Measurements from ENCODE around the gene SLC39A11. TPM values are rescaled to one million over a fixed set of nuclear protein-coding genes. Genes with fewer than 3 reads are reported as not detected.

The SLC39A11 gene
- total and polyA plus RNA-seq, 2 of the 13 experiments (the other 11 are each of a cell fraction or from before 2014, with no cell fraction given): 17.2 to 31.5 TPM

- TF ChIP-seq ZNF792 (CRISPR knock-in tag; IDR thresholded peaks at IDR 0.05): 0 out of 2 replicates have a peak, but pooled peaks have one; percentile 41
- no peak for TF ChIP-seq MAZ (IDR thresholded peaks at IDR 0.05; ENCODE audit: borderline replicate concordance, low read depth, low read length)
- TF ChIP-seq MAZ (CRISPR knock-in tag; IDR thresholded peaks at IDR 0.05; ENCODE audit: low read depth): 0 out of 2 replicates have a peak, but pooled peaks have one; percentile 30
- no peak for TF ChIP-seq ZNF589 (CRISPR knock-in tag; conservative IDR thresholded peaks at IDR 0.05)
- peak; percentile 52 for TF ChIP-seq CEBPG (CRISPR knock-in tag; IDR thresholded peaks at IDR 0.05)
- no peak for TF ChIP-seq ELF4 (CRISPR knock-in tag; IDR thresholded peaks at IDR 0.05; ENCODE audit: borderline replicate concordance)
- TF ChIP-seq POGK (CRISPR knock-in tag; conservative IDR thresholded peaks at IDR 0.05): 0 out of 2 replicates have a peak, but pooled peaks have one; percentile 30
- TF ChIP-seq MXI1 (IDR thresholded peaks at IDR 0.05; ENCODE audit: borderline replicate concordance, low read depth, low read length): 0 out of 3 replicates have a peak, but pooled peaks have one; percentile 36
- TF ChIP-seq ZKSCAN8 (CRISPR knock-in tag; IDR thresholded peaks at IDR 0.05; ENCODE audit: borderline replicate concordance): no peak
- no peak for TF ChIP-seq HBP1 (CRISPR knock-in tag; IDR thresholded peaks at IDR 0.05; ENCODE audit: low read depth)
- no peak for TF ChIP-seq GABPB1 (CRISPR knock-in tag; IDR thresholded peaks at IDR 0.05)
- TF ChIP-seq ZNF737 (CRISPR knock-in tag; IDR thresholded peaks at IDR 0.05; ENCODE audit: borderline replicate concordance): no peak
- TF ChIP-seq SP5 (CRISPR knock-in tag; IDR thresholded peaks at IDR 0.05; ENCODE audit: borderline replicate concordance, low read depth): no peak
- TF ChIP-seq SP4 (CRISPR knock-in tag; IDR thresholded peaks at IDR 0.05): no peak
- TF ChIP-seq ATF6 (CRISPR knock-in tag; conservative IDR thresholded peaks at IDR 0.05): no peak
- no peak for TF ChIP-seq ARID2 (CRISPR knock-in tag; IDR thresholded peaks at IDR 0.05; ENCODE audit: borderline replicate concordance)
- TF ChIP-seq E2F1 (CRISPR knock-in tag; IDR thresholded peaks at IDR 0.05): no peak
- TF ChIP-seq ELF3 (CRISPR knock-in tag; IDR thresholded peaks at IDR 0.05): 0 out of 2 replicates have a peak, but pooled peaks have one; percentile 17
- no peak for TF ChIP-seq NCOA1 (CRISPR knock-in tag; IDR thresholded peaks at IDR 0.05)
- no peak for TF ChIP-seq ZNF234 (CRISPR knock-in tag; conservative IDR thresholded peaks at IDR 0.05)
- TF ChIP-seq SMAD3 (CRISPR knock-in tag; IDR thresholded peaks at IDR 0.05): peak; percentile 72; the same call in 1 of the 2 replicates
- TF ChIP-seq ZBTB7B (CRISPR knock-in tag; IDR thresholded peaks at IDR 0.05): no peak
- no peak for TF ChIP-seq ZNF619 (CRISPR knock-in tag; IDR thresholded peaks at IDR 0.05)
- 0 out of 2 replicates have a peak, but pooled peaks have one; percentile 24 for TF ChIP-seq ZNF354B (CRISPR knock-in tag; IDR thresholded peaks at IDR 0.05)
- no peak for TF ChIP-seq CENPT (CRISPR knock-in tag; IDR thresholded peaks at IDR 0.05; ENCODE audit: low read depth)
These were observed 106.4 kb downstream of the SLC39A11 start (continued) for GRCh38 chr17:72985882-72986720.

Measured in HepG2 (cell line).